Stimulated activated memory B cell treated with anti-CD40 and anti-IgM and Interleukin-4, amounts not matched to agents 10 μg/mL and 1 μg/mL and 100 μg/mL, for 72 hours (primary cell): Measurements from ENCODE around the gene GSTA5.
"Not testable (repeated sequence)": the region's sequence is repeated elsewhere in the genome, so short reads cannot be mapped to it uniquely, and the experiment has no call there.

Experiments
- ATAC-seq: fragments of 150-1000 bp; cut with Tn5 transposase; 2 replicates; pipeline ENCODE4 v1.10.0; 2021
- H3K27ac Mint-ChIP-seq: one replicate; pipeline ENCODE4 v1.8.0; 2022; ENCODE audit warnings: mild to moderate bottlenecking, mixed read lengths
- H3K27me3 Mint-ChIP-seq: one replicate; pipeline ENCODE4 v1.8.0; 2022; ENCODE audit warnings: mixed read lengths
- H3K36me3 Mint-ChIP-seq: one replicate; pipeline ENCODE4 v1.8.0; 2022; ENCODE audit warnings: mixed read lengths
- H3K4me1 Mint-ChIP-seq: one replicate; pipeline ENCODE4 v1.8.0; 2022; ENCODE audit warnings: mixed read lengths
- H3K4me3 Mint-ChIP-seq: one replicate; pipeline ENCODE4 v1.8.0; 2022; ENCODE audit warnings: mild to moderate bottlenecking, moderate library complexity, mixed read lengths
- H3K9me3 Mint-ChIP-seq: one replicate; pipeline ENCODE4 v1.8.0; 2022; ENCODE audit warnings: mixed read lengths

Gene GSTA5

DNA sequence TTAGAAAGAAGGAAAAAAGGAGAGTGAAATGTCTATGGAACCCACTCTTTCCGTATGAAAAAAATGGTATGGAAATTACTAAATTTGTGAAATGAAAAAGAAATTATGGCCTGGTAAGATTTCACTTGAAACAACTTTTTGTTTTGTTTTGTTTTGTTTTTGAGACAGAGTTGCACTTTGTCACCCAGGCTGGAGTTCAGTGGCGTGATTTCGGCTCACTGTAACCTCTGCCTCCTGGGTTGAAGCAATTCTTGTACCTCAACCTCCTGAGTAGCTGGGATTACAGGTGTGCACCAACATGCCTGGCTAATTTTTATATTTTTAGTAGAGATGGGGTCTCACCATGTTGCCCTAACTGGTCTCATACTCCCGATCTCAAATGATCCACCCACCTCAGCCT is 17.8 kb upstream of the GSTA5 start:
- Mint-ChIP-seq H3K27me3 (peaks cover 69% of the 10 kb centered on the region), H3K27ac (no peak overlapping the region), H3K36me3 (no peaks in the 10 kb centered on the region), H3K4me3 (no peak overlapping the region), H3K4me1 (no peaks in the 10 kb centered on the region), H3K9me3 (no peaks in the 10 kb centered on the region)
- no peak for ATAC-seq

DNA sequence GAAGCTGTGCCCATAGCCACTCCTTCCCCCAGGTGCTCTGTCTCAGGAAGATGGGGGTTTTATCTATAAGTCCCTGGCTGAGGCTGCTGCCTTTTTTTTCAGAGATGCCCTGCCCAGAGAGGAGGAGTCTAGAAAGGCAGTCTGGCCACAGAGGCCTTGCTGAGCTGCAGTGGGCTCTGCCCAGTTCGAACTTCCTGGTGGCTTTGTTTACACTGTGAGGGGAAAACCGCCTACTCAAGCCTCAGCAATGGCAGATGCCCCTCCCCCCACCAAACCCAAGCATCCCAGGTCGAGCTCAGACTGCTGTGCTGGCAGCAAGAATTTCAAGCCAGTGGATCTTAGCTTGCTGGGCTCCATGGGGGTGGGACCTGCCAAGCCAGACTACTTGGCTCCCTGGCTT is 15.5 kb upstream of the GSTA5 start:
- not testable (repeated sequence) for H3K9me3 Mint-ChIP-seq, H3K27ac Mint-ChIP-seq, H3K4me1 Mint-ChIP-seq, ATAC-seq, H3K4me3 Mint-ChIP-seq, H3K36me3 Mint-ChIP-seq
- H3K27me3 Mint-ChIP-seq: peaks cover 80% of the 10 kb centered on the region

DNA sequence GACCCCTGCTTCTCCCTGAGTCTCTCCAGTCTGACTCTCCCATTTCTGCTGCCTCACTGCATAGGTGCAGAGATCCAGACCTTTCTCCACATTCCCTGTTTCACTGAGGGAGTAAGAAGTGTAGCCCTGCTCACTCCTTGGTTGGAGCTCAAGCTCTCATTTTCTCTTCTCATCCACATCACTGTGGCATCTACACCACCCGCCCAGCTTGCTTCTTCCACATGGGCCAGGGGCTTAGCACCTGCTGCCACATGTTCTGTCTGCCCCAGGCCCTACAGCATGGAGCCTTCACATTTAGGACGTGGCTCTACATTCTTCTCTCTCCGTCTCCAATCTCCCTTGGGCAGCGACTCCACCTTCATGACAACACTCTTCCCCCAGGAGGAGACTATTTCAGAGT is 8.5 kb upstream of the GSTA5 start:
- no peak overlapping the region for H3K4me3 Mint-ChIP-seq
- no peaks in the 10 kb centered on the region for H3K4me1 Mint-ChIP-seq
- no peaks in the 10 kb centered on the region for H3K36me3 Mint-ChIP-seq
- no peak for ATAC-seq
- peaks cover 37% of the 10 kb centered on the region for H3K27me3 Mint-ChIP-seq
- no peak overlapping the region for H3K27ac Mint-ChIP-seq
- peaks cover 5% of the 10 kb centered on the region for H3K9me3 Mint-ChIP-seq

DNA sequence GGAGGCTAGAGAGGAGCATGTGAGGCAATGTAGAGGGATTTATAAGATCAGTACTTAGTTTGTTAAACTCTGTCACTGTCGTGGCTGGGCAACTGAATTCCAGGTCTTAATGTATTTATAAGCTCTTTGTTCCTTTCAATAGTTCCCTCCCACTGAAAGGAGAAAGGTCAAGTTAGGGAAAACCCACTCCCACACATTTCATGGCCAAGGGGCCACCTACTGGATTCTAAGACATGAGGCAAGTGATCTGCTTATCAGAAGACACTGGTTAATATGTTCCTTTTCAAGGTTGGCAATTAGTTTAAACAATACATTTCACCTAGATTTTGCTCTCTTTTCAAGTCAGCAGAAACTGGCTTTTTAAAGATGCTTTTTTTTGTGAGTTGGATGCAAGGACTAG is 5.4 kb upstream of the GSTA5 start:
- no peak overlapping the region for H3K27ac Mint-ChIP-seq
- peaks cover 18% of the 10 kb centered on the region for H3K27me3 Mint-ChIP-seq
- peaks cover 5% of the 10 kb centered on the region for H3K9me3 Mint-ChIP-seq
- no peak for ATAC-seq
- H3K4me3 Mint-ChIP-seq: no peak overlapping the region
- no peaks in the 10 kb centered on the region for H3K36me3 Mint-ChIP-seq
- no peaks in the 10 kb centered on the region for H3K4me1 Mint-ChIP-seq

DNA sequence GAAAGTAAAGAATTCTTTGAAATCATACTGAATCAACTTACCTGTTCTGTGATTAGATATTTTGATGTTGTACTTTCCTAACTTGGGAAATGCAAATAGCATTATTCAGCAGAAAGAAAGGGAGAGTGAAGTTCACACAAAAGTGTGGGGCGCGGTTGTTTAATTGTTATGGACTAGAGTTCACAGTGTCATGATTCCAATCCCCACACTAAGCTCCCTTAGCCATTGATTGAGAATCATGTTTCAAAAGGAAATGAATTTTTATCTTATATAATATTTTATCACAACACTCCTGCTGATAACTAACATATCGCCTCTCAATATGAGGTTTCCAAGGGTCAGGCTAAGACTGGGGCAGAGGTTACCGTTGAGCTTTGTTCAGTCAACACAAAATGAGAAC is 3.0 kb upstream of the GSTA5 start:
- H3K27ac Mint-ChIP-seq: no peak overlapping the region
- no peak overlapping the region for H3K4me3 Mint-ChIP-seq
- peaks cover 3% of the 10 kb centered on the region for H3K9me3 Mint-ChIP-seq
- H3K36me3 Mint-ChIP-seq: no peaks in the 10 kb centered on the region
- no peaks in the 10 kb centered on the region for H3K4me1 Mint-ChIP-seq
- H3K27me3 Mint-ChIP-seq: peaks cover 10% of the 10 kb centered on the region
- ATAC-seq: no peak

DNA sequence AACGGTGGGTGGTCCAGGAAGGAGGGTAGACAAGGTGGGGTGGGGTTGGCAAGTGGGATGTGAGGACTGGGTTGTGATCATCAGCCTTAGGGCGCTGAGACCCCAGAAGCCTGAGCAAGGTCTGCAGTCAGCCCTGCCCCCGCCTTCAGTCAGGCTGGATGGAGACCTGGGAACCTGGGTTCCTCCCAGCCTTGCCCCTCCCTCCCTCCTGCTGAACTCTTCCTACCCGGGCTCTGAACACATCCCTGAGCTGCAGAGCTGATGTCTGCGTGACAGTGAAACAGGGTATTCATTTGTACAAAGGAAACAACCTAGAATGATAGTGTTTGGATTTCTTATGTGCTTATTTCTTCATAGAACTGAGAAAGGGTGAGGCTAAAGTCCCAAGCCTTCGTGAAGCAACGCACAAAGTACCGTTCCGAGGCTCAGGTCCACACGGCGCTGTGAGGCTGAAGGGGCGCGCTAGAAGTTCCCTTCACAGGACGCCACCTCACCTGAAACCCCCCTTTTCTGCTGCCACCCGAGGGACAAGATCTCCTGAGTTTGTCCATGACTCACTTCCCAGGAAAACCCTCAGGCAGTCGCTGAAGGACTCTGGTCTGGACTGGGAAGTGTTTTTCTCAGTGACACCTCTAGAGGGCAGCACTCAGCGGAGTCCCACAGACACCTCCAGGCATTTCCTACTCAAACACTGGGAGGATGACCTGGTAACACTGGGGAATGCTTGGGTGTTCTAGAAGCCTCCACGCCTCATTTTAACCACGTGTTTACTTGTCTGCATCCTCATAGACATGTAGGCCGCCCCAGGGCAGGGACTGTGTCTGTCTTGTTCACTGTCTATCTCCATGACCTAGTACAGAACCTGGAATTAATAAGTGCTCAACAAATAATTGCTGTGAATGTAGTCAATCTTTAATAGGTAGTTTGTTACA is 1.2 kb downstream of the GSTA5 start:
- no peak overlapping the region for H3K4me3 Mint-ChIP-seq
- no peaks in the 10 kb centered on the region for H3K36me3 Mint-ChIP-seq
- H3K27me3 Mint-ChIP-seq: peaks cover 32% of the 10 kb centered on the region
- H3K9me3 Mint-ChIP-seq: no peaks in the 10 kb centered on the region
- ATAC-seq: peak; percentile 57
- H3K4me1 Mint-ChIP-seq: no peaks in the 10 kb centered on the region
- H3K27ac Mint-ChIP-seq: no peak overlapping the region

DNA sequence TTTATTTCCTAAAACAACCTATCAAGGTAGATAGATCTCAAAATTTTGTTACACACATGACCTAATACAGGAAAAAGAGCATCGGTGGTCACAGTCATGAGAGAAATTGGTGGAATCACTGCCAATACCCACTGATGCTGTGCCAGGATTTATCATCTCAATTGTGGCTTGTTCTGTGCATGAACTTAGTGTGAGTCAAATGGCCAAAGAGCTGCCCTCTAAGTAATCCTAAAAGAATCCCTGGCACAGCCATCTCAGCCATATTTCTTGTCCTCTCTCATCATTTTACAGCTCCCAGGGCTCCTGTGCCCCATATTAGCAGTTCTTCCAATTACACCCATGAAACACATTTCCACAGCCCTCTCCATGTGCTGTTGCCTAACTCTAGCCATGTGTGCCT is 6.1 kb downstream of the GSTA5 start:
- H3K36me3 Mint-ChIP-seq: no peaks in the 10 kb centered on the region
- no peaks in the 10 kb centered on the region for H3K4me1 Mint-ChIP-seq
- H3K27me3 Mint-ChIP-seq: peaks cover 40% of the 10 kb centered on the region
- no peak overlapping the region for H3K4me3 Mint-ChIP-seq
- no peak for ATAC-seq
- no peak overlapping the region for H3K27ac Mint-ChIP-seq
- H3K9me3 Mint-ChIP-seq: no peaks in the 10 kb centered on the region

DNA sequence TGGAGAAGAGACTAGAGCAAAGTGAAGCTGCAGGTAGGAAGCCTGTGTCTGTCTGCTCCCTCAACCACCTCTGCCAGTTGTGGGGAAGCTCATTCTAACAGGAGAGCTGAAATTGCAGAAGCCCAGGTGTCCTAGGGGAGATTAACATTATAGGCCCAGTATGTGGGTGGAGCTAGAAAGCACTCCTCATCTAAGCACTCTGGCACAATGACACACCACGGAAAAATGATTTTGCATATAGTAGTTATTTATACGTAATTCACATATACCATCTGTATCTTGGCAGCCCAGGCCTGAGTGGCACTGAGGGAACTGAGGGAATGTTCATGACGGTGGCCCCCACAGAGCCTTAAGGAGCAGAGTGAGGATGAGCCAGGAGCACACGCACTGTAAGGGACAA is 9.7 kb downstream of the GSTA5 start:
- not testable (repeated sequence) for H3K36me3 Mint-ChIP-seq, ATAC-seq, H3K4me1 Mint-ChIP-seq, H3K27ac Mint-ChIP-seq, H3K9me3 Mint-ChIP-seq, H3K4me3 Mint-ChIP-seq
- peaks cover 24% of the 10 kb centered on the region for H3K27me3 Mint-ChIP-seq

DNA sequence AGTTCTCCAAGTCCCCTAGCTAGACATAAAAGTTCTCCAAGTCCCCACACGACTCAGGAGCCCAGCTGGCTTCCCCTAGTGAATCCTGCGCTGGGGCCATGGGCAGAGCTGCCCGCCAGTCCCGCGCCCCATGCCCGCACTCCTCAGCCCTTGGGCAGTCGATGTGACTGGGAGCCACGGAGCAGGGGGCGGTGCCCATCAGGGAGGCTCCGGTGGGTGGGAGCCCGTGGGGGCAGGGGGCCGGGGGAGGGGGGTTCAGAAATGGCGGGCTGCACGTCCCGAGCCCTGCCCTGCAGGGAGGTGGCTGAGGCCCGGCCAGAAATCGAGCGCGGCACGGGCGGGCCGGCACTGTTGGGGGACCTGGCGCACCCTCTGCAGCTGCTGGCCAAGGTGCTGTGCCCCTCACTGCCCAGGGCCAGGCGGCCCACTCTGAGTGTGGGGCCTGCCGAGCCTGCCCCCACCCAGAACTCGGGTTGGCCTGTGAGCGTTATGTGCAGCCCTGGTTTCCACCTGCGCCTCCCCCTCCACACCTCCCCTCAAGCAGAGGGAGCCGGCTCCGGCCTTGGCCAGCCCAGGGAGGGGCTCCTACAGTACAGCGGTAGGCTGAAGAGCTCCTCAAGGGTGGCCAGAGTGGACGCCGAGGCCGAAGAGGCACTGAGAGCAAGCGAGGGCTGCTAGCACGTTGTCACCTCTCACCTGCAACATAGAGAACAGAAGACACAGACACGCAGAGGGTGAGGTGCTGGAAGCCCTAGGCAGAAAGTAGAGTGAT is 11.4 kb downstream of the GSTA5 start:
- H3K9me3 Mint-ChIP-seq: peaks cover 4% of the 10 kb centered on the region
- no peaks in the 10 kb centered on the region for H3K36me3 Mint-ChIP-seq
- H3K27me3 Mint-ChIP-seq: peaks cover 27% of the 10 kb centered on the region
- peak; percentile 13 for ATAC-seq
- H3K4me1 Mint-ChIP-seq: no peaks in the 10 kb centered on the region
- no peak overlapping the region for H3K27ac Mint-ChIP-seq
- H3K4me3 Mint-ChIP-seq: no peak overlapping the region

DNA sequence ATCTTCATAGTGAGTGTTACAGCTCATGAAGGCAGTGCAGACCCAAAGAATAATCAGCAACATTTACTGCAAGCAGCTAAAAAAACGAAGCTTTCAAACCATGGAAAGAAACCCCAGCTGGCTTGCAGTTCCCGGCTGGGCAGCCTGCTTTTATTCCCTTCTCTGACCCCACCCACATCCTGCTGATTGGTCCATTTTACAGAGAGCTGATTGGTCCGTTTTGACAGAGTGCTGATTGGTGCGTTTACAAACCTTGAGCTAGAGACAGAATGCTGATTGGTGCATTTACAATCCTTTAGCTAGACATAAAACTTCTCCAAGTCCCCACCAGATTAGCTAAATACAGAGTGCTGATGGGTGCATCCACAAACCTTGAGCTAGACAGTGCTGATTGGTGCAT is 12.0 kb downstream of the GSTA5 start:
- not testable (repeated sequence) for H3K27ac Mint-ChIP-seq, H3K36me3 Mint-ChIP-seq, H3K4me1 Mint-ChIP-seq

DNA sequence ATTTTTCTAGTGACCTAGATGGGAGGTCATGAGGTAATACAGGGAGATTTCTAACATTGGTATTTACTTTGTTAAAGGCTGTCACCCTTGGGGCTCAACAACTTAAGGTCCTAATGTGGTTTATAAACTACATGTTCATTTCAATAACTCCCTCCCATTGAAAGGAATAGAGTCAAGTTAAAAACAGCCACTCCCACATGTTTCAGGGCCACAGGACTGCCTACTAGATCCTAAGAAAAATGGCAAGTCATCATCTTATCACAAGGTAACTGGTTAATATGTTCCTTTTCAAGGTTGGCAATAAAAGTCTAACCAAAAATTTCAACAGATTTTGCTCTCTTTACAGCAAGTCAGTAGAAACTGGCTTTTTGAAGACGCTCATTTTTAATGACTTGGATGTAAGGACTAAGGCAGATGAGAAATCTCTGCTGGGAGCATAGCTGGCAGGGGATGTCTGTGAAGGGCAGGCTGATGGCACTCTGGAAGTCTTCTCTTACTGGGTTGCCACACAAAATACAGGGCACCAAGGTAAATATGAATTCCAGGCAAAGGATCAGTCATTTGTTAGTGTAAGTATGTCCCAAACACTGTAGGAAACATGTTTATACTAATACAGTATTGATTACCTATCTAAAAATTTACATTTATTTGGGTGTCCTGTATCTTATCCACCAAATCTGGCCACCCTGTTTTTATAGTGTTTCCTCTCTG is 13.4 kb downstream of the GSTA5 start:
- not testable (repeated sequence) for H3K4me1 Mint-ChIP-seq

More for the DNA sequence above, 12.0 kb downstream of the GSTA5 start:
- not testable (repeated sequence) for ATAC-seq, H3K9me3 Mint-ChIP-seq, H3K4me3 Mint-ChIP-seq
- H3K27me3 Mint-ChIP-seq: peaks cover 27% of the 10 kb centered on the region

DNA sequence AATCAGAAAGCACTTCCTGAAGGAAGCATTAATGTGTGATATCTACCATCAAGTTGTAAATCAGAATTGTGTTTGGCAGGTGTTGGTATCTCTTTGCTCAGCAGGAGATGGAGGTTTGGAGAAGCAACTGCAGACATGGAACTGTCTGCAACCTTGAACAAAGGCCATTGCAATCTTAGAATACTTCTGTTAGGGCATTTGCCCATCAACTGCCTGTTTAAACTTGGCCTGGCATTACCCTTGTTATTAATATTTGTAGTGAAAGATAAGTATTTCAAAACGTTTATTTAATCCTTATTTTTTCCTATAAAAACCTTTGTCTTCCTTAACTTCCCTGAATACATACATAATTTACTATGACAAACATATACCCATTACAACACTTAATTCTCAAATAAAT is 14.1 kb downstream of the GSTA5 start:
- ATAC-seq: no peak
- H3K4me3 Mint-ChIP-seq: no peak overlapping the region
- no peaks in the 10 kb centered on the region for H3K36me3 Mint-ChIP-seq
- peaks cover 27% of the 10 kb centered on the region for H3K27me3 Mint-ChIP-seq
- no peaks in the 10 kb centered on the region for H3K4me1 Mint-ChIP-seq
- no peak overlapping the region for H3K27ac Mint-ChIP-seq
- H3K9me3 Mint-ChIP-seq: peaks cover 9% of the 10 kb centered on the region

More for the DNA sequence above, 13.4 kb downstream of the GSTA5 start:
- not testable (repeated sequence) for H3K4me3 Mint-ChIP-seq, H3K9me3 Mint-ChIP-seq, ATAC-seq, H3K36me3 Mint-ChIP-seq, H3K27ac Mint-ChIP-seq
- H3K27me3 Mint-ChIP-seq: peaks cover 27% of the 10 kb centered on the region

DNA sequence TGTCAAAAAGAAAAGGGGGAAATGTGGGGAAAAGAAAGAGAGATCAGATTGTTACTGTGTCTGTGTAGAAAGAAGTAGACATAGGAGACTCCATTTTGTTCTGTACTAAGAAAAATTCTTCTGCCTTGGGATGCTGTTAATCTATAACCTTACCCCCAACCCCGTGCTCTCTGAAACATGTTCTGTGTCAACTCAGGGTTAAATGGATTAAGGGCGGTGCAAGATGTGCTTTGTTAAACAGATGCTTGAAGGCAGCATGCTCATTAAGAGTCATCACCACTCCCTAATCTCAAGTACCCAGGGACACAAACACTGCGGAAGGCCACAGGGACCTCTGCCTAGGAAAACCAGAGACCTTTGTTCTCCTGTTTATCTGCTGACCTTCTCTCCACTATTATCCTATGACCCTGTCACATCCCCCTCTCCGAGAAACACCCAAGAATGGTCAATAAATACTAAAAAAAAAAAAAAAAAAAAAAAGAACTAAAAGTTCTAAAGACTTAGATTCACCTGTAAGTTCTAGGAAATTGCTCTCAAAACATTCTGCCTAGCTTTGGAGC is 14.6 kb downstream of the GSTA5 start:
- H3K4me3 Mint-ChIP-seq, H3K4me1 Mint-ChIP-seq, H3K9me3 Mint-ChIP-seq, H3K27ac Mint-ChIP-seq, ATAC-seq, H3K36me3 Mint-ChIP-seq: not testable (repeated sequence)
- H3K27me3 Mint-ChIP-seq: peaks cover 27% of the 10 kb centered on the region

DNA sequence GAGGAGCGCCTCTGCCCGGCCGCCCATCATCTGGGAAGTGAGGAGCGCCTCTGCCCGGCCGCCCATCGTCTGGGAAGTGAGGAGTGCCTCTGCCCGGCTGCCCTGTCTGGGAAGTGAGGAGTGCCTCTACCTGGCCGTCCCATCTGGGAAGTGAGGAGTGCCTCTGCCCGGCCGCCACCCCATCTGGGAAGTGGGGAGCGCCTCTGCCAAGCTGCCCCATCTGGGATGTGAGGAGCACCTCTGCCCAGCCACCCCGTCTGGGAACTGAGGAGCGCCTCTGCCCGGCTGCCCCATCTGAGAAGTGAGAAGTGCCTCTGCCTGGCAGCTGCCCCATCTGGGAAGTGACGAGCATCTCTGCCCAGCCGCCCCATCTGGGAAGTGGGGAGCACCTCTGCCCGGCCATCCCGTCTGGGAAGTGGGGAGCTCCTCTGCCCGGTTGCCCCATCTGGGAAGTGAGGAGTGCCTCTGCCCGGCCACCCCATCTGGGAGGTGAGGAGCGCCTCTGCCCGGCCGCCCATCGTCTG is 15.3 kb downstream of the GSTA5 start:
- Mint-ChIP-seq H3K27me3 (peaks cover 22% of the 10 kb centered on the region), H3K9me3 (peaks cover 13% of the 10 kb centered on the region)
- not testable (repeated sequence) for H3K27ac Mint-ChIP-seq, H3K36me3 Mint-ChIP-seq, H3K4me3 Mint-ChIP-seq, ATAC-seq, H3K4me1 Mint-ChIP-seq

DNA sequence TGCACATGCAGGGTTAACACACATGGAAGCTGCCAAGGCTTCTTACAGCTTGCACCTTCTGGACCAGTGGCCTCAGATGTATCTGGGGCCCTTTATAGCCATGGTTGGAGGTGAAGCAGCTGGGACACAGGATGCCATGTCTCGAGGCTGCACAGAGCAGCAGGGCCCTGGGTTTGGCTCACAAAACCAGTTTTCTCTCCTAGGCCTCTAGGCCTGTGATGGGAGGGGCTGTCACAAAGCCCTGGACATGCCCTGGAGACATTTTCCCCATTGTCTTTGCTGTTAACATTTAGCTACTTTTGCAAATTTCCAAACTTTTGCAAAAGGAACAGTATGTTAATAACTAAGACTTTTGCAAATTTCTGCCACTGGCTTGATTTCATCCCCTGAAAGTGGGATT is 18.8 kb downstream of the GSTA5 start:
- H3K36me3 Mint-ChIP-seq: no peaks in the 10 kb centered on the region
- peaks cover 13% of the 10 kb centered on the region for H3K9me3 Mint-ChIP-seq
- peaks cover 19% of the 10 kb centered on the region for H3K27me3 Mint-ChIP-seq
- H3K4me3 Mint-ChIP-seq: no peak overlapping the region
- ATAC-seq: no peak
- H3K4me1 Mint-ChIP-seq: no peaks in the 10 kb centered on the region
- H3K27ac Mint-ChIP-seq: no peak overlapping the region
